Left lung (tissue), 10 donors: ENCODE data around the gene HSPA12A. TPM values are rescaled to one million over a fixed set of nuclear protein-coding genes. Genes with fewer than 3 reads are reported as not detected.

Experiments used
- ATAC-seq: fragments of 200-7000 bp; cut with Tn5 transposase; one replicate; pipeline ENCODE4 v1.9.1; 2020; ENCODE audit warnings: moderate library complexity
- DNase-seq, 4 donors: peaks; one replicate each; pipeline ENCODE4 v3.0.0-alpha.2; 2013 to 2020
- H3K27ac ChIP-seq, 2 donors: fragments of 200-600 bp; sonication (generic) in 1 of 2; one replicate each; pipeline versions ENCODE4 v1.5.0 to v1.8.0; 2020 to 2021
- H3K27me3 ChIP-seq, 2 donors: fragments of 200-600 bp; sonication (generic) in 1 of 2; one replicate each; pipeline versions ENCODE4 v1.5.0 to v1.8.0; 2020 to 2021
- H3K36me3 ChIP-seq, 2 donors: fragments of 200-600 bp; sonication (generic) in 1 of 2; one replicate each; pipeline versions ENCODE4 v1.5.0 to v1.8.0; 2020 to 2021
- H3K4me1 ChIP-seq, 2 donors: fragments of 200-600 bp; one replicate each; pipeline ENCODE4 v1.8.0; 2021
- H3K4me3 ChIP-seq, 2 donors: fragments of 200-600 bp; sonication (generic) in 1 of 2; one replicate each; pipeline versions ENCODE4 v1.5.0 to v1.8.0; 2020 to 2021; ENCODE audit warnings: mild to moderate bottlenecking in 1 of 2
- H3K9me3 ChIP-seq, 2 donors: fragments of 200-600 bp; sonication (generic) in 1 of 2; one replicate each; pipeline versions ENCODE4 v1.5.0 to v1.8.0; 2020 to 2021
- CTCF ChIP-seq, 2 donors: fragments of 200-600 bp; sonication (generic) in 1 of 2; IDR thresholded peaks; one replicate each; pipeline versions ENCODE4 v1.5.0 to v1.8.0; 2021; ENCODE audit warnings: antibody characterized with exemption in 2 of 2
- intact Hi-C, 2 donors: fragments of 100-400 bp; cut with DNase I; formaldehyde crosslinking; loops; one replicate each; pipeline versions ENCODE4 v1.11.2 to v1.14.2; 2022
- polyA plus RNA-seq, 6 donors: library from polyadenylated mRNA; unstranded; fragments of 120-200 nt; gene quantifications; one replicate each; pipeline ENCODE4 v1.2.1, GENCODE V29; 2013; ENCODE audit not compliant: insufficient read length in 6 of 6
- total RNA-seq, 2 donors: library from RNA; stranded (reverse); fragmentation: NEBNext Ultra II Directional; extraction: Animal tissue kit (Norgen Biotek cat#: 25700); gene quantifications; one replicate each; pipeline ENCODE4 v1.2.1, GENCODE V29; 2021
- donor health status: DM: no; HTN: yes; CAD: no.
- donor health status: DM: no; HTN: no; CAD: no.

The HSPA12A gene
- total and polyA plus RNA-seq, 8 donors: 9.1 to 13.5 (median 12.0) TPM

- TF ChIP-seq CTCF (IDR thresholded peaks at IDR 0.05): no peak
- Histone ChIP-seq H3K36me3 (no peaks in the 10 kb centered on the region), H3K27me3 (peaks cover 0 to under 1% of the 10 kb centered on the region in 2 donors), H3K27ac (no peak overlapping the region), H3K4me3 (no peak overlapping the region), H3K4me1 (peaks cover 0 to 2% of the 10 kb centered on the region in 2 donors), H3K9me3 (no peaks in the 10 kb centered on the region)
- intact Hi-C loops: loop anchor here (5.0 to 10.0 kb wide), 3 partner anchors 101 to 491 kb away; no protein-coding TSS in a partner anchor
- no peak for ATAC-seq
- DNase-seq: no peak
Measured at GRCh38 chr10:116683821-116684220, 58.5 kb downstream of the HSPA12A start.

GRCh38 chr10:116683166-116683565 lies 59.2 kb downstream of the HSPA12A start:
- H3K4me3 ChIP-seq: no peak overlapping the region
- no peak for DNase-seq
- H3K27ac ChIP-seq: no peak overlapping the region
- peaks cover 0 to 2% of the 10 kb centered on the region in 2 donors for H3K4me1 ChIP-seq
- H3K9me3 ChIP-seq: no peaks in the 10 kb centered on the region
- no peak for ATAC-seq
- intact Hi-C loops: loop anchor here (5.0 to 10.0 kb wide), 3 partner anchors 102 to 492 kb away; no protein-coding TSS in a partner anchor
- TF ChIP-seq CTCF (IDR thresholded peaks at IDR 0.05): no peak
- H3K27me3 ChIP-seq: no peaks in the 10 kb centered on the region
- H3K36me3 ChIP-seq: no peaks in the 10 kb centered on the region

- intact Hi-C loops: no loop called here
- DNase-seq: no peak
Measured at GRCh38 chr10:116679351-116679750, 63.0 kb downstream of the HSPA12A start.

GRCh38 chr10:116676633-116677032 lies 65.7 kb downstream of the HSPA12A start:
- ATAC-seq (no peak), DNase-seq (no peak)
- Histone ChIP-seq H3K27ac (no peak overlapping the region), H3K4me1 (no peaks in the 10 kb centered on the region), H3K4me3 (no peak overlapping the region), H3K36me3 (no peaks in the 10 kb centered on the region), H3K9me3 (no peaks in the 10 kb centered on the region), H3K27me3 (peaks cover 0 to 13% of the 10 kb centered on the region in 2 donors)
- intact Hi-C loops: no loop called here
- no peak for TF ChIP-seq CTCF (IDR thresholded peaks at IDR 0.05)

More at GRCh38 chr10:116679351-116679750, 63.0 kb downstream of the HSPA12A start:
- Histone ChIP-seq H3K27me3 (no peaks in the 10 kb centered on the region), H3K4me1 (no peaks in the 10 kb centered on the region), H3K4me3 (no peak overlapping the region), H3K27ac (no peak overlapping the region), H3K36me3 (no peaks in the 10 kb centered on the region), H3K9me3 (no peaks in the 10 kb centered on the region)
- no peak for TF ChIP-seq CTCF (IDR thresholded peaks at IDR 0.05)
- ATAC-seq: no peak

- no peaks in the 10 kb centered on the region for H3K36me3 ChIP-seq
- no peak for TF ChIP-seq CTCF (IDR thresholded peaks at IDR 0.05)
- no peak overlapping the region for H3K27ac ChIP-seq
- intact Hi-C loops: no loop called here
- DNase-seq (no peak), ATAC-seq (no peak)
- no peak overlapping the region for H3K4me3 ChIP-seq
- H3K4me1 ChIP-seq: no peaks in the 10 kb centered on the region
- H3K27me3 ChIP-seq: peaks cover 0 to 18% of the 10 kb centered on the region in 2 donors
- H3K9me3 ChIP-seq: no peaks in the 10 kb centered on the region
Measured at GRCh38 chr10:116676118-116676517, 66.2 kb downstream of the HSPA12A start.
